ENCODE data around the gene NSUN2. TPM values are rescaled to one million over a fixed set of nuclear protein-coding genes. Genes with fewer than 3 reads are reported as not detected.

NSUN2 gene
- total and polyA plus RNA-seq, 2 experiments from 2014 or later = 65.4 to 112 TPM

- Mint-ChIP-seq H3K4me1 (peaks cover 4% of the 10 kb centered on the region; the same call in 2 of the 3 replicates), H3K36me3 (ENCODE audit: low read depth) (peaks cover 2% of the 10 kb centered on the region; the same call in 1 of the 3 replicates), H3K27me3 (ENCODE audit: insufficient read depth, low read depth, poor library complexity) (peaks cover 13% of the 10 kb centered on the region), H3K9me3 (peaks cover 25% of the 10 kb centered on the region), H3K27ac (no peak overlapping the region), H3K4me3 (no peak overlapping the region)
- no peak overlapping the region for H3K27ac ChIP-seq (ENCODE audit: low read depth)
- TF ChIP-seq CREB1 (CRISPR knock-in tag; IDR thresholded peaks at IDR 0.05; ENCODE audit: low read depth) (no peak), CTCF (conservative IDR thresholded peaks at IDR 0.05; ENCODE audit: low read depth in 2 of 2) (peak; percentile 61 to 72), EZH2 (IDR thresholded peaks at IDR 0.05; ENCODE audit: low read depth, unreplicated experiment) (no peak)
- H3K4me1 ChIP-seq (ENCODE audit: insufficient read depth) = peaks cover 6% of the 10 kb centered on the region; the same call in 1 of the 2 replicates
- no peak overlapping the region for H3K4me2 ChIP-seq
- H3K4me3 ChIP-seq = no peak overlapping the region
- no peaks in the 10 kb centered on the region for H4K20me1 ChIP-seq (replicated peaks; ENCODE audit: insufficient read depth)
- H3F3A ChIP-seq (replicated peaks; ENCODE audit: low read depth) = no peaks in the 10 kb centered on the region
- no peaks in the 10 kb centered on the region for H3K79me2 ChIP-seq (replicated peaks; ENCODE audit: insufficient read depth)
- no peak overlapping the region for H2AFZ ChIP-seq
- H3K27me3 ChIP-seq (ENCODE audit: insufficient read depth) = peaks cover 5% of the 10 kb centered on the region
- H3K9me2 ChIP-seq (ENCODE audit: insufficient read depth) = no peaks in the 10 kb centered on the region
- no peaks in the 10 kb centered on the region for H3K36me3 ChIP-seq (ENCODE audit: insufficient read depth)
- DNase-seq (ENCODE audit: low spot score) = peak; percentile 77
- ATAC-seq = peak; percentile 56
Measured at GRCh38 chr5:6576861-6577501, 55.9 kb downstream of the NSUN2 start.

- Histone ChIP-seq H3K4me3 (no peak overlapping the region), H3K79me2 (replicated peaks; ENCODE audit: insufficient read depth) (no peaks in the 10 kb centered on the region), H3K36me3 (ENCODE audit: insufficient read depth) (no peaks in the 10 kb centered on the region), H3F3A (replicated peaks; ENCODE audit: low read depth) (no peaks in the 10 kb centered on the region), H3K4me1 (ENCODE audit: insufficient read depth) (no peaks in the 10 kb centered on the region), H3K27me3 (ENCODE audit: insufficient read depth) (no peaks in the 10 kb centered on the region), H3K9me2 (ENCODE audit: insufficient read depth) (no peaks in the 10 kb centered on the region), H3K27ac (ENCODE audit: low read depth) (no peak overlapping the region), H2AFZ (no peak overlapping the region; the same call in 1 of the 2 replicates), H3K4me2 (no peak overlapping the region), H4K20me1 (replicated peaks; ENCODE audit: insufficient read depth) (no peaks in the 10 kb centered on the region)
- peaks cover 2% of the 10 kb centered on the region; the same call in 1 of the 3 replicates for H3K36me3 Mint-ChIP-seq (ENCODE audit: low read depth)
- ATAC-seq (no peak), DNase-seq (ENCODE audit: low spot score) (no peak)
- TF ChIP-seq CTCF (conservative IDR thresholded peaks at IDR 0.05; ENCODE audit: low read depth in 2 of 2) (peak in 1 of 2 experiments; percentile 30; a peak in 2 of 4 replicates), EZH2phosphoT487 (IDR thresholded peaks at IDR 0.05; ENCODE audit: unreplicated experiment) (no peak)
- peaks cover 25% of the 10 kb centered on the region for H3K9me3 Mint-ChIP-seq
- H3K4me3 Mint-ChIP-seq = no peak overlapping the region
- peaks cover 6% of the 10 kb centered on the region for H3K27me3 Mint-ChIP-seq (ENCODE audit: insufficient read depth, low read depth, poor library complexity)
- no peaks in the 10 kb centered on the region for H3K4me1 Mint-ChIP-seq
- no peak overlapping the region for H3K27ac Mint-ChIP-seq
Measured at GRCh38 chr5:6574537-6575245, 58.2 kb downstream of the NSUN2 start.
